IPS DF 4.7 (cell line): ENCODE results near the gene USO1.
"Not testable (repeated sequence)": the region's sequence is repeated elsewhere in the genome, so short reads cannot be mapped to it uniquely, and the experiment has no call there.

Source experiments
- DNase-seq: peaks from one replicate; pipeline ENCODE4 v3.0.0-alpha.2; 2013; ENCODE audit warnings: low spot score; ENCODE audit errors: extremely low read depth

Gene USO1, protein sequence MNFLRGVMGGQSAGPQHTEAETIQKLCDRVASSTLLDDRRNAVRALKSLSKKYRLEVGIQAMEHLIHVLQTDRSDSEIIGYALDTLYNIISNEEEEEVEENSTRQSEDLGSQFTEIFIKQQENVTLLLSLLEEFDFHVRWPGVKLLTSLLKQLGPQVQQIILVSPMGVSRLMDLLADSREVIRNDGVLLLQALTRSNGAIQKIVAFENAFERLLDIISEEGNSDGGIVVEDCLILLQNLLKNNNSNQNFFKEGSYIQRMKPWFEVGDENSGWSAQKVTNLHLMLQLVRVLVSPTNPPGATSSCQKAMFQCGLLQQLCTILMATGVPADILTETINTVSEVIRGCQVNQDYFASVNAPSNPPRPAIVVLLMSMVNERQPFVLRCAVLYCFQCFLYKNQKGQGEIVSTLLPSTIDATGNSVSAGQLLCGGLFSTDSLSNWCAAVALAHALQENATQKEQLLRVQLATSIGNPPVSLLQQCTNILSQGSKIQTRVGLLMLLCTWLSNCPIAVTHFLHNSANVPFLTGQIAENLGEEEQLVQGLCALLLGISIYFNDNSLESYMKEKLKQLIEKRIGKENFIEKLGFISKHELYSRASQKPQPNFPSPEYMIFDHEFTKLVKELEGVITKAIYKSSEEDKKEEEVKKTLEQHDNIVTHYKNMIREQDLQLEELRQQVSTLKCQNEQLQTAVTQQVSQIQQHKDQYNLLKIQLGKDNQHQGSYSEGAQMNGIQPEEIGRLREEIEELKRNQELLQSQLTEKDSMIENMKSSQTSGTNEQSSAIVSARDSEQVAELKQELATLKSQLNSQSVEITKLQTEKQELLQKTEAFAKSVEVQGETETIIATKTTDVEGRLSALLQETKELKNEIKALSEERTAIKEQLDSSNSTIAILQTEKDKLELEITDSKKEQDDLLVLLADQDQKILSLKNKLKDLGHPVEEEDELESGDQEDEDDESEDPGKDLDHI

DNA sequence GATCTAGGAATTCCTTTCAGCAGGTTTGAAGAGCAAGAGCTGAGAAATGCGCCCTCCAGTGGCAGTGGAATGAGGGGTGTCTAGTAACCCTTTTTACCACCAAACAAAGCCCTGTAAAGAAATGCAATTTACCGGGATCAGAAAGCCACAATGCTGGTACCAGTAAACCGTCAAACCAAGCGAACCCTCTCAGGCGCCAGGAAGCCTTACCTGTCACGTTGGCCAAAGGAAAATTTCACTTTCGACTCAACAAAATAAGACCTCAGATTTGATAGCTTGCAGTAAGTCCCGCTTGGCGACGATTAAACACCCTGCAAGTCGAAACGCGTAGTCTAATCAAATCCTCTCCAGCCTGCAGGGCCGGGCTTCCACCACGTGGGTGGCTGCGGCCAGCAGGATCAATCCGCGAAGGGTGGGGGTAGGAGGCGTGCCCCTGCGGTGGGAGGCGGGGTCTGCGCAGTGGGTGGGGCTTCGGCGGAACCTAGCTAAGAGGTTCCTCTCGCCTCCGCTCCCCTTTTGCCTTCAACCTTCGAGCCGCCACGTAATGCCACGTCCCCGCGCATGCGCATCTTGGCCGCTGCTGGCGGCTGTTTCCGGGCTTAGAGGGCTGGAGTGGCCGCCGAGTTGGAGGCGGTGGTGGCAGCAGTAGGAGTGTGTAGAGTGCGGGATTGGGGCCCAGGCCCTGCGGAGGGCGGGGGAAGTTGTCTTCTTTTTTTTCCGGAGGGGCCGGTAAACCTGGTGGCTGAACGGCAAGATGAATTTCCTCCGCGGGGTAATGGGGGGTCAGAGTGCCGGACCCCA lies at the start of gene USO1:
Gene USO1, plus strand, starts transcription at position 512 of the 801 bp plus-strand sequence. Its CDS starts 243 bp downstream, at position 755.
- DNase-seq: peak; percentile 81

DNA sequence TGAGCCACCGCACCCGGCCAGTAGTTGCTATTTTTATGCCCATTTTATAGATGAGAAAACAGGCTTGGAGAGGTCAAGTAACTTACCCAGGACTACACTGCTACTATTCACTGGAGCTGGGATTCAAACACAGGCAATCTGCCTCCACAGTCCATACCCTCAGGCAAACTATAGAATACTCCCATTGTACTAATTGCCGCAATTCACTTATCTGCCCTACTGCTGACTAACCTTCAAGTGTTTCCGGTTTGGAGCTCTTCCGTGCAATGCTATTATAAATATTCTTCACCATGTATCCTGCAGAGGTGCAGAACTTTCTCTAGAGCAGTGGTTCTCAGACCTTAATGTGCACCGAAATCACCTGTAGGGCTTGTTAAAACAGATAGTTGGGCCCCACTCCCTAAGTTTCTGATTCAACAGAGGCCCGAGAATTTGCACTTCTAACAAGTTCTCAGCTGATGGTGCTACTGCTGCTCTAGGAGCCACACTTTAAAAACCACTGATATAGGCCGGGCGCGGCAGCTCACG lies 49.3 kb upstream of the USO1 start:
- no peak for DNase-seq

DNA sequence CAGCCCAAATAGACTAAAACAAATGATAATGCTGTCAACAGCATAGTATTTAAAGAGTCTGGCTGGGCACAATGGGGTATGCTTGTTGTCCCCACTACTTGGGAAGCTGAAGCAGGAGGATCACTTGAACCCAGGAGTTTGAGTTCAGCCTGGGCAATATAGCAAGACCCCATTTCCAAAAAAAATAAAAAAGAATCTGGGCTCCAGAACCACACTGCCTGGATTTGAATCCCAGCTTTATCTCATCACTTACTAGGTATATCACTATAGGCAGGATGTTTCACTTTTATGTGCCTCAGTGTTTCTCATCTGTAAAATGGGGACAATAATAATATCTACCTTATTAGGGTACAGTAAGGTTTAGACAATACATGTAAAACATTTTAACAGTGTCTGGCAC lies 45.9 kb upstream of the USO1 start:
- no peak for DNase-seq

DNA sequence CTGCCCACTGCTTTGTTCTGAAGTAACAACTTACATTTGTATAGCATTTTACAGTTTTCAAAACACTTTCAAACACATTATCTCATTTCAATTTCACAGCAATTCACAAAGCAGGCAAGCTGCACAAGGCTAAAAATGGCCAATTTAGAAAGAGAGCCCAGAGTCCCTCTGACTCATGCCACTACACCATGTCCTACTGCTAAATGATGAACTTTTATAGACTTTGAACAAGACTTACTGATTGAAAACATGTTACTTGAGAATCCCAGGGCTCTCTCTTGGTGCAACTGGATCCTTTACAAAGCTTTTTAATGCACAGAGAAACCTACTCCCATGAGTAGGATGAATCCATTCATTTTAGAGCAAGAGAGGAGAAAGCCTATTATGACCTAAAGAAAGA lies 45.4 kb upstream of the USO1 start:
- no peak for DNase-seq

DNA sequence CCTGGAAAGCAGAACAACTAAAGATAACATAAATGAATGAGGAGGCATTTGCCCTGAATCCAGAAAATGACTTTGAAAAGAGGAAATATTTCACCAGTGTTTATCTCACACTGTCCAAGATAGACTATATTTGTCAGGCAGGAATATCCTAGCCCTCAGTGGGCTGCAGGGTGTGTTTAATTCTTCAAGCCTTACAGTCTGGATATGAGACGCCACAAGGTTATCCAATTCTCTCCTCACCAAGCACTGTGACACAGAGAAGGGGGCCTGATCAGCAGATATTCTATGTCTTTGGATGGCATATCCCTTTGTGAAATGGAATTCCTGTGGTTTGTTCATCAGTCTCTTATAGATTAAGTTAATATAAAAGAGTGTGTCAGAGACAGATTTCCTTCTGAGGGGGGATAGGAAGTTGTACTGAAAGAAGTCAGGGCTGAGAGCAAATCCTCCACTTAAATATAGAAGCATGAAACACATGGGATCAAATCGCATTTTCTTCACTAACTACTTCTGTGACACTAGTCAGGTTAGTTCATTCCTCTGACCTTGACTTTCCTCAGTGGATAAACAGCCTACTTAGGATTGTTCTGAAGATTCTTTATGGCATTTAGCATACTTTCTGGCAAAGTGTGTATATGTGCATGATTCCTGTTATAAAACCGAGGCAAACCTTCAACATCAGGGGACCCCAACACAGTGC lies 44.4 kb upstream of the USO1 start:
- DNase-seq: no peak

DNA sequence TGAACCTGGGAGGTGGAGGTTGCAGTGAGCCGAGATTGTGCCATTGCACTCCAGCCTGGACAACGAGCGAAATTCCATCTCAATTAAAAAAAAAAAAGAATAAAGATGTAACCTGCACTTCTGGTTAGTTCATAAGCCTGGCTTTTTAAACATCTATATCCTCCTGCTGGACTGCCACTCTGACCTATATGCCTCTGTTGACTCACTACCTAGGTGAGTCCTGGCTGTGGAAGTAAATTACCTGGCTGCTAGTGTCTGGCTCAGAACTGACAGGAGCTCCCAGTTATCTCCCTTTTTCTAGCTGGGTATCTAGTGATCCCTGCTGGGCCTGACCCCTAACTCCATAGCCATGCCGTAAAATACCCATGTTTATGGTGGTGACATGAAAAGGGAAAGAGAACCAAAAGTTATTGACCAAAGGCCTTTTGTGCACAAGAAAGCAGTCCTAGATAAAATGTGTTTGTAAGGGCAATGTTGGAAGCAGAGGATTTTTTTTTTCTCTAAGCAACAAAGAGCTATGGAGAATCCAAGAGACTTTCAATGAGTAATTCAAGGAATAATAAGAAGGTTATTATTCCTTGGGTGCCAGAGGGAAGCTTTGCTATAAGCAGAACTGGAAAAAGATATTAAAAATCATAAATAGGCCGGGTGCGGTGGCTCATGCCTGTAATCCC lies 40.8 kb upstream of the USO1 start:
- DNase-seq: no peak

DNA sequence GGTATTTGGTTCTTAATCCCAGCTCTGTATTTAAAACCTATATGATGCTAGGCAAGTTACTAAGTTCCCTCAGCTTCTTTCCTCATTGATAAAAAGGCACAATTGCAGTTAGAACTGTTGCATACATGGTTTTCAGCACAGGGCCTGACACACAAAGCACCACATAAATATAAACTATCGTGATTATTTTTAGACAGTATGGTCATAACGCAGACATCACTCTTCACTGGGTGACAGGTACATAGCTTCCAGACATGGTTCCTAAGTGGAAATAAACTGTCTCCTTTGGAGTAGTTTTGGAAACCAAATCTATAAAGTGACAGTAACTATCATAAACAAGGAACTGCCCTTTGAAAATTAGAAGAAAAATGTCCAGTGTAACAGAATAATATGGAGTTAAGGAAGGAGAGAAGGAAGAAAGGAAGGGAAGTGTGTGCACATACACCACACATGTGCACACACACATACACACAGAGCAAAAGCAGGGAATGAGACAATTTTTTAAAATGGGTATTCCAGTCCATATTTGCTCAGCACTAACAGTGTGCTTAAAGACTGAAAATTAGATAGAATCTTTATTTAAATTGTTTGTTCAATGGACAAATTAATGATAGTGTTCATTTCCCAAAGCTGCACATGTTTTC lies 38.7 kb upstream of the USO1 start:
- DNase-seq: no peak

DNA sequence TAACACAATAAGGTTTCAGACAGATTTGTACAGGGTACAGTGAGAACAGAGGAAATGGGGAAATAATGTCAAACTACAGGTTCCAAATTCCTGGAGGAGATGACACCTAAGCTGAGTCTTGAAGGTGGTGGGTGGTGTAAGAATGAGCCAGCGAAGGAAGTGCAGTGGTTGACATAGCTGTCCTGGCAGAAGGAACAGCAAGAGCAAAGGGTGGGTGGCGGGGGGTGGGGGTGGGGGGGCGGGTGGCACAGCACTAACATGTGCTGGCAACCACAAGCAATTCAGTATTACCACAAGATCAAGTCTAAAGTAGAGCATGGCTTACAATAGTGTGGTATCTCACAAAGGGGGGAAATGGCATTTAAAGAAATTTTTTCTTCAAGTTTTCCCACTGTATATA lies 38.0 kb upstream of the USO1 start:
- DNase-seq: no peak

DNA sequence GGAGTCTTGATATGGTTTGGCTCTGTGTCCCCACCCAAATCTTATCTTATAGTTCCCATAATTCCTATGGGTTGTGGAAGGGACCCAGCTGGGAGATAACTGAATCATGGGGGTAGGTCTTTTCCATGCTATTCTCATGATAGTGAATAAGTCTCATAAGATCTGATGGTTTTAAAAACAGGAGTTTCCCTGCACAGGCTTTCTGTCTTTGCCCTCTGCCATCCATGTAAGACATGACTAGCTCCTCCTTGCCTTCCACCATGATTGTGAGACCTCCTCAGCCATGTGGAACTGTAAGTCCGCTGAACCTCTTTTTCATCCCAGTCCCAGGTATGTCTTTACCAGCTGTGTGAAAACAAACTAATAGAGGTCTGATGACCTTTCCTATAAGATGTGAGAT lies 37.3 kb upstream of the USO1 start:
- not testable (repeated sequence) for DNase-seq

DNA sequence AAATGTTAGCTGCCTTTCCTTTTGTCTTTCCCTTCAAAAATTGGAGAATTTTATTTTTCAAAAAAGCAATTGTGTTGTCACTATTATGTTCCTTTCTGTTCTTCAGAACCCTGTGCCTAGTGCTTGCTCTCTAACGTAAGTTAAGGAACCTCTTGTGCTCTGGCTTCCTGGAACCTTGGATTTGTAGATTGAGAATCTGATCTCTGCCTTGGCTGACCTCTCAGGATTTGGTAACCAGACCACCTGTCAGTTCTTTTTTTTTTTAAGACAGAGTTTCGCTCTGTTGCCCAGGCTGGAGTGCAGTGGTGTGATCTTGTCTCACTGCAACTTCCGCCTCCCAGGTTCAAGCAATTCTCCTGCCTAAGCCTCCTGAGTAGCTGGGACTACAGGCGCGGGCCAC lies 32.3 kb upstream of the USO1 start:
- DNase-seq: not testable (repeated sequence)

DNA sequence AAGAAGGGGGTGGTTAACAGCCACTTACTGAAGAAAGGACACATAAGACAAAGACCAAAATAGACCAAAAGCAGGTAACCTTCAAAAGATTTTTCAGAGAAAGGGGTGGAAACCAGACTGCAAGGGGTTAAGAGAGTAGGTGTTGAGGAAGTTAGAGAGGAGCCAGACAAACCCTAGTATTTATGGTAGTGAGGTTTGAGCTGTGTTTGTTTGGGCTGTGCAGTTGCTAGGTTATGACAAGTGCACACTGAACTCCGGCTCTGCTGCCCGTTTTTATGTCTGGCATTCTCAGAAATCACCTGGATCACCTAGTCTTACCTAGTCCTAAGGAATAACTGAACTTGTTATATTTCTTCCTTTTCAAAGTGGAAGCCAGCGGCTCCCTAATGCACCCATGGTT lies 28.3 kb upstream of the USO1 start:
- no peak for DNase-seq

DNA sequence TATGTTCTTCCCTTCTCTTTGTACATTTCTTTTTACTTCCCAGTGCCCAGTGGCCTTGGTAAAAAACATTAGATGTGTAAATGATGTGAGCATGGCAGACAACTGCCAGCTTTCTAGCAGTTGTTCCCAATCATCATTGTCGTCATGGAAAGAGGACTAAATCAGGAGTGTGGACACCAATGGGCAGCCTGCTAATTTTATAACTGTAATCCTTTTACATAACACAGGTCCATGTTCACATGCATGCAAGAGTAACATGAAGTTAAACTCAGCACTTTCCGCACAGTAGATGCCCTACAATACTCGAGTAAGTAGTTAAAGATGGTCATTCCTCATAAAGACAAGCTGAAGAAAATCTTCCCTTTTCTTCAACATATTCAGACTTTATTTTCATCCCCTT lies 27.8 kb upstream of the USO1 start:
- DNase-seq: no peak

DNA sequence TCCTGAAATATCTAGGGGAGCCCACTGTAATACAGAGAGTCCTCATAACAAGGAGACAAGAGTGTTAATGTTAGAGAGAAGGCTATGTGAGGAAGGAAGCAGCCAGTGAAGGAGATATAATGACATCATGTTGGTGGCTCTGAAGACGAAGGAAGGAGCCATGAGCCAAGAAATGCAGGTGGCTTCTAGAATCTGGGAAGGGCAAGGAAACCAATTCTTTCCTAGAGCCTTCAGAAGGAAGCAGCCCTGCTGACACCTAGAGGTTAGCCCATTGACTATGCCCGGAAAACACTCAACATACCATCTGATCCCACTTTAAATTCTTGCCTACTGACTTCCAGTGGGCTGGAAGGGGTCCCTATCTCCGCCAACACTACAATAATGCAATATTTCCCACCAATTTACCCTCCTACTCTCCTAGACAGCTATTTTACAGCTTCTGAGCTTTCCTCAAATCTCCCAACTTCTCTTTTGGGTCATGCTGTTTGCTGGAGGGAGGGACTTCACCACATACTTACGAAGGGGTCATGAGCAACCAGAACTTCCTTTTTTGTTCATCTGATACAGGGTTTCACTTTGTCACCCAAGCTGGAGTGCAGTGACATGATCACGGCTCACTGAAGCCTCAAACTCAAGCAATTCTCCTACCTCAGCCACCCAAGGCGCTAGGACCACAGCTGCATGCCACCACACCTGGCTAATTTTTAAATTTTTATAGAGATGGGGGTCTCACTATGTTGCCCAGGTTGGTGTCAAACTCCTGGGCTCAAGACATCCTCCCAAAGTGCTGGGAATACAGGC lies 26.0 kb upstream of the USO1 start:
- no peak for DNase-seq

DNA sequence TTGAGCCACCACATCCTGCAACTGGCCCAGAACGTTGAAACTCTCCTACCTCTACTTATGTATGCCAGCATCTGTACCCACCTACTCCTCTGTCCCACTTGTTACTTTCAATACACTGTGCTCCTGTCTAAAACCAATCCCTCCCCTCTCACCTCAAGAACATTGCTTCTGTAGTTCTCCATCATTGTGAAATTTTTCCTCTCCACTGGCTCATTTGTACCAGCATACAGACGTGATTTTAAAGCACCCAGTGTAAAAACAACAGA lies 25.5 kb upstream of the USO1 start:
- DNase-seq: no peak

DNA sequence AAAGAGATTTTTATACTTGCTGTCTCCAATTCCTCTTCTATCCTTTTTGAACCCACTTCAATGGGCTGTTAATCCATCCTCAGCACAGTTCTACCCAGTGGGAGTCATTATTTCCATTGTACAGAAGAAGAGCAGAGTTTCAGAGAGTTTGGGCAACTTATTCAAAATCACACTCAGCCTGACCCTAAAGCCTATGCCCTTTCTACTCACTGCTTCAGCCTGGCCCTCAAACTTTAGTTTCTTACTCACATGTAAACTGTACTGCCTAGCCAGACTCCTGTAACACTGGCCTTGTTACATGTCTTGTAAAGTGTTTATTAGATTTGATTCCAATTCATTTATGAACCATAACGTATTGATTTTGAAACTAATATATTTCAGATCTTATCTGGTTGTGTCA lies 25.1 kb upstream of the USO1 start:
- DNase-seq: no peak

DNA sequence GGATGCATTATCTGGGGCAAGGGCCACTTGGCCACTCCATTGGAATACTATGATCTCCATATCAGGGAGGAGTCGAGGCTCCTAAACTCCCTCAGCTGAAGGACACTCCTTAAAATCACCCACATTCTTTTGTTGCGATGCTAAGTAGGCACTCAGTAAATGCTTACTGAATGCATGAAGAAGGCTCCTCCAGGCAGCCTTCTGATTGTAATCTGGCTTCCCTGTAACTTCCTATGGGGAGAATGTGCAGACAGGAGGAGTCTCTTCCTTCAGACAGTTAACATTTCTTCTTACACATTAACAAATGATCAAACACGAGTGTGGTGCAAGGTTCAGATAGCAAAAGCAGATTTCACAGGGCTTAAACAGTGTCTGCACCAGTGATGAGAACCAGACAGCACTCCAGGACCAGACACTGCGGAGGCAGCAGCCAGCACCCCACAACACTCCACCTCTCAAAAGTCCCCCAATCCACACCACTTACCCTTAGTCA lies 21.4 kb upstream of the USO1 start:
- DNase-seq: no peak

DNA sequence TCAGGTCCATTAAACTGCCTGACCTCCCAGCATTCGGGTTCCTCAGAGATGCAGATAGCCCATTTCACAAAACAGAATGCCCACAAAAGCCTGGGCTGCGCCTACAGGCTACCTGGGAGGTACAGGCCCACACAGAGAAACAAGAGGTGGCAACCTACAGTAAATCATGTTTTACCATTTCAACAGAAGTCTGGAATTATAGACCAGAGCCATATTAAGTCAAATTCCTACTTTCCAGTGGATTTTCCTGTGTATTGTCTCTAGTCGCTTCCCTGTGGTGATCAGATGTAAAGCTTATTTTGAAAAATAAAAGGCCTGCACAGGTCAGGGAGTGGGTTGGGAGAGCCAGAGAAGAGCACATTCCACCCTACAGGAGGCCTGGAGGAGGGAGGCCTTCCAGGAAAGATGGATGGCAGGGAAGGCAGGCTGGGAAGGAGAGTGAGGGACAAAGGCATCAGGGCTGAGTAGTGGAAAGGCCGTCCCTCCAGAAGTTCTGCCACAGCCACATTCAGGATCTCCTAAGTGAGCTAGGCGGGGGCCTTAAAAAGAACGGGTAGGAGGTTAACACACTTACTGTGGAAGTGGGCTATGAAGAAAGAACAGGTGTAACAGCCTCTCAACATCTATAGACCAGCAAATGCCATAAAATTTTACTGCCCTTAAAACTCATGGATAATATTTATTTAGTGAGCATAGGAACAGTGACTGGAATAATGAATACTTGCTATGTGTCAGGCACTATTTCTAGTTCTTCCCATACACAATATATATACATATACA lies 19.0 kb upstream of the USO1 start:
- DNase-seq: peak; percentile 87

DNA sequence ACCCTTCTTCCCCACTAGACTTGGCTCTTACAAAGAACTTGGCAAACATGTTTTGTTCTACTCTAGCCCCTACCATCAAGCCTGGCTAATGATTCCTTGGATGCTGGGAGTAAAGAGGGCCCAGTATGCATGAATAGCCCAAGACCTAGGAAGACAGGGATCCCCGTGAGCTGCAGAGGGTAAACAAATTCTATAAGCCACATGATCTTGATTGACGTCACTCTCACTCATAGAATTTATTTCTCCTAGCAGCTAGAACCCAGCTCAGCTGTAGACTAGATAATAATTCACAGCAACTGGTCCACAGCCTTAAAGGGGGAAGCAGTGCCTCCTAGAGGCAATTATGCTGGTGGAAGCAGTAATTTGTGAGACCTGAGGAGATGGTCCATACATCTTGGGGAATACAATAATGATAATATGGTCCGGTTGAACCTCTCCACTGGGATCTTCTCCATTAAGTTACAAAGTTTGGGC lies 16.1 kb upstream of the USO1 start:
- DNase-seq: no peak
